Lung microvascular endothelial cell (primary cell): ENCODE results near the gene EYA2. TPM values are rescaled to one million over a fixed set of nuclear protein-coding genes. Genes with fewer than 3 reads are reported as not detected.
A peak's percentile ranks its signal among the peaks of the same experiment; 100 is the strongest.

Source experiments
- DNase-seq, 2 donors: peaks; one replicate each; pipeline versions ENCODE4 v3.0.0 to v3.0.0-alpha.2; 2010; ENCODE audit warnings: low read depth in 2 of 2
- total RNA-seq: library from RNA; depleted of rRNA; stranded (reverse); fragments of >200 nt; gene quantifications from 2 replicates; pipeline ENCODE4 v1.2.1, GENCODE V29; 2014

The EYA2 gene
- total RNA-seq, 1 donor from 2014 or later, result not detected

GRCh38 chr20:47221036-47221625, 326.5 kb downstream of the EYA2 start:
- DNase-seq, result no peak

- no peak for DNase-seq
Measured at GRCh38 chr20:47222468-47223119, 328.0 kb downstream of the EYA2 start.

- DNase-seq, result no peak
Measured at GRCh38 chr20:47223896-47224295, 329.3 kb downstream of the EYA2 start.

- DNase-seq, result no peak
Measured at GRCh38 chr20:47224300-47224791, 329.7 kb downstream of the EYA2 start.

- no peak for DNase-seq
Measured at GRCh38 chr20:47224857-47225256, 330.2 kb downstream of the EYA2 start.

- no peak for DNase-seq
Measured at GRCh38 chr20:47225458-47225857, 330.8 kb downstream of the EYA2 start.

GRCh38 chr20:47227119-47227518, 332.5 kb downstream of the EYA2 start:
- no peak for DNase-seq

GRCh38 chr20:47227576-47227975, 332.9 kb downstream of the EYA2 start:
- DNase-seq, result no peak

GRCh38 chr20:47228654-47229053, 334.0 kb downstream of the EYA2 start:
- DNase-seq, result no peak

- no peak for DNase-seq
Measured at GRCh38 chr20:47230811-47231256, 336.2 kb downstream of the EYA2 start.

GRCh38 chr20:47231382-47232039, 336.9 kb downstream of the EYA2 start:
- DNase-seq, result no peak

GRCh38 chr20:47232518-47232917, 337.9 kb downstream of the EYA2 start:
- DNase-seq, result no peak

- DNase-seq, result no peak
Measured at GRCh38 chr20:47233333-47234188, 338.9 kb downstream of the EYA2 start.

- DNase-seq, result peak in 1 of 2 donors; percentile 80
Measured at GRCh38 chr20:47235111-47235510, 340.5 kb downstream of the EYA2 start.

- no peak for DNase-seq
Measured at GRCh38 chr20:47235853-47236638, 341.4 kb downstream of the EYA2 start.

GRCh38 chr20:47236639-47236900, 341.9 kb downstream of the EYA2 start:
- DNase-seq, result no peak

GRCh38 chr20:47237715-47238114, 343.1 kb downstream of the EYA2 start:
- DNase-seq, result no peak
